Measurements from ENCODE around the gene FTH1. TPM values are rescaled to one million over a fixed set of nuclear protein-coding genes. Genes with fewer than 3 reads are reported as not detected.

Gene FTH1
- total RNA-seq, 2 experiments from 2014 or later: 2,313 to 2,400 TPM

DNA sequence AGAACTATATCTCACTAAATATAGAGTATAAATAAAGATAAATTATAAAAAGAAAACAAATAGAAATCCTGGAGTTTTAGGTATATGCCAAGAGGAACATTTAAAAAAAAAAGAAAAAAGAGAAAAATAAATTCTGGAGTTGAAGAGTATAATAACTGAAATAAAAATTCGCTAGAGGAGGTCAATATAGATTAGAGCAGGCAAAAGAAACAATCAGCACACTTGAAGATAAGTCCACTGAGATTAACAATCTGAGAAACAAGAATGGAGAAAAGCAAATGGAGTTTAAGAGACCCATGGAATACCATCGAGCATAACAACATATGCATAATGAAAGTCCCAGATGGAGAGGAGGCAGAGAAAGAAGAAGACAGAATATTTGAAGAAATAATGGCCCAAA is 31.6 kb downstream of the FTH1 start:
- DNase-seq: no peak

GRCh38 chr11:61930933-61931332 is 36.5 kb downstream of the FTH1 start:
- no peaks in the 10 kb centered on the region for H3K27me3 ChIP-seq (ENCODE audit: control insufficient read depth in 1 of 2, insufficient read depth in 2 of 2, low read length in 2 of 2)
- no peak for TF ChIP-seq CTCF (IDR thresholded peaks at IDR 0.05)
- H3K9me3 Mint-ChIP-seq: peaks cover under 1% of the 10 kb centered on the region
- no peak overlapping the region for H3K27ac Mint-ChIP-seq
- ATAC-seq (ENCODE audit: poor library complexity) (no peak), DNase-seq (no peak)
- ChIA-PET POLR2A (no interaction called here), CTCF (interaction anchor here (0.9 to 1.2 kb wide), 3 partner anchors 17 to 177 kb away, joined by 3 read pairs; no protein-coding TSS in a partner anchor)
- H3K36me3 ChIP-seq (ENCODE audit: insufficient read depth, low read length): no peaks in the 10 kb centered on the region
- intact Hi-C loops (cut with DNase I, micrococcal nuclease): no loop called here
- H3K4me3 ChIP-seq (ENCODE audit: low read length): no peak overlapping the region
- H3K36me3 Mint-ChIP-seq (ENCODE audit: low read depth): no peaks in the 10 kb centered on the region
- peaks cover 6 to 8% of the 10 kb centered on the region in 2 experiments for H3K9me3 ChIP-seq (ENCODE audit: control insufficient read depth in 1 of 2, insufficient read depth in 1 of 2, low read length in 2 of 2)
- H3K4me3 Mint-ChIP-seq: no peak overlapping the region
- H3K4me1 ChIP-seq (ENCODE audit: insufficient read depth, low read length): no peaks in the 10 kb centered on the region
- no peaks in the 10 kb centered on the region for H3K4me1 Mint-ChIP-seq (ENCODE audit: low read depth)
- H3K27ac ChIP-seq (ENCODE audit: low read depth in 1 of 2, low read length in 2 of 2): no peak overlapping the region
- peaks cover 37% of the 10 kb centered on the region for H3K27me3 Mint-ChIP-seq

More for the DNA sequence above, 31.6 kb downstream of the FTH1 start:
- H3K27me3 ChIP-seq (ENCODE audit: control insufficient read depth in 1 of 2, insufficient read depth in 2 of 2, low read length in 2 of 2): no peaks in the 10 kb centered on the region
- peaks cover 6% of the 10 kb centered on the region for H3K9me3 Mint-ChIP-seq
- H3K36me3 Mint-ChIP-seq (ENCODE audit: low read depth): no peaks in the 10 kb centered on the region
- no peak overlapping the region for H3K27ac Mint-ChIP-seq
- H3K4me1 ChIP-seq (ENCODE audit: insufficient read depth, low read length): no peaks in the 10 kb centered on the region
- H3K36me3 ChIP-seq (ENCODE audit: insufficient read depth, low read length): no peaks in the 10 kb centered on the region
- ATAC-seq (ENCODE audit: poor library complexity): no peak
- no peak overlapping the region for H3K4me3 Mint-ChIP-seq
- intact Hi-C loops (cut with DNase I, micrococcal nuclease): no loop called here
- peaks cover 33% of the 10 kb centered on the region for H3K27me3 Mint-ChIP-seq
- POLR2A ChIA-PET: no interaction called here
- no peaks in the 10 kb centered on the region for H3K4me1 Mint-ChIP-seq (ENCODE audit: low read depth)
- no peak for TF ChIP-seq CTCF (IDR thresholded peaks at IDR 0.05)
- peaks cover 12 to 15% of the 10 kb centered on the region in 2 experiments for H3K9me3 ChIP-seq (ENCODE audit: control insufficient read depth in 1 of 2, insufficient read depth in 1 of 2, low read length in 2 of 2)
- H3K4me3 ChIP-seq (ENCODE audit: low read length): no peak overlapping the region
- no peak overlapping the region for H3K27ac ChIP-seq (ENCODE audit: low read depth in 1 of 2, low read length in 2 of 2)
- CTCF ChIA-PET: interaction anchor here (1.0 kb wide), 2 partner anchors 12 to 172 kb away, joined by 3 read pairs; no protein-coding TSS in a partner anchor

DNA sequence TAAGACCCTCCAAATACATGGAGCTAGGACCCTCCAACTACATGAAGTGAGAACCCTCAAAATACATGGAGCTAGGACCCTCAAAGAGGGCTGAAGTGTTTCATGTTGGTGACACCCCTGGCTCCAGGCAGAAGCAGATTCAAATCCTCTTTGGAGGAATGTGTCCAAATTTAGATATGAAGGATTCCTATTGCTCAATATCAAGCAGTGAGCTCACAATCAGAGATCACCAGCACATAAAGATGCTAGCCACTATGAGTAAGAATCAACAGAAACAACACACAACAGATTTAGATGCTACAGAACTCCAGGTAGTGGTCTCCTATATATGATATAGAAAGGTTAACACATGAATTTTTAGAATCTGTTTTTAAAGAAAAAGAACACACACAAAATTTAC is 38.8 kb downstream of the FTH1 start:
- no peaks in the 10 kb centered on the region for H3K9me3 Mint-ChIP-seq
- H3K36me3 ChIP-seq (ENCODE audit: insufficient read depth, low read length): no peaks in the 10 kb centered on the region
- H3K27me3 ChIP-seq (ENCODE audit: control insufficient read depth in 1 of 2, insufficient read depth in 2 of 2, low read length in 2 of 2): no peaks in the 10 kb centered on the region
- ChIA-PET CTCF (interaction anchor here (0.9 kb wide), 1 partner anchor 153 kb away, joined by 3 read pairs; no protein-coding TSS in a partner anchor), POLR2A (no interaction called here)
- DNase-seq: no peak
- TF ChIP-seq CTCF (IDR thresholded peaks at IDR 0.05): no peak
- no peaks in the 10 kb centered on the region for H3K4me1 Mint-ChIP-seq (ENCODE audit: low read depth)
- no peak overlapping the region for H3K4me3 ChIP-seq (ENCODE audit: low read length)
- intact Hi-C loops (cut with DNase I, micrococcal nuclease): no loop called here
- no peak overlapping the region for H3K4me3 Mint-ChIP-seq
- no peaks in the 10 kb centered on the region for H3K36me3 Mint-ChIP-seq (ENCODE audit: low read depth)
- ATAC-seq (ENCODE audit: poor library complexity): no peak
- peaks cover 25% of the 10 kb centered on the region for H3K27me3 Mint-ChIP-seq
- H3K27ac ChIP-seq (ENCODE audit: low read depth in 1 of 2, low read length in 2 of 2): no peak overlapping the region
- no peak overlapping the region for H3K27ac Mint-ChIP-seq
- peaks cover 0 to 6% of the 10 kb centered on the region in 2 experiments for H3K9me3 ChIP-seq (ENCODE audit: control insufficient read depth in 1 of 2, insufficient read depth in 1 of 2, low read length in 2 of 2)
- no peaks in the 10 kb centered on the region for H3K4me1 ChIP-seq (ENCODE audit: insufficient read depth, low read length)
